ENCODE measurements around the gene TLL2. TPM values are rescaled to one million over a fixed set of nuclear protein-coding genes. Genes with fewer than 3 reads are reported as not detected.

The TLL2 gene
- total RNA-seq (under 1 TPM in 1 of 5 experiments, not detected in 4; 0.24 TPM), polyA plus RNA-seq (not detected), total RNA-seq (not detected)

- Histone ChIP-seq H3K27ac (ENCODE audit: low read depth, low read length) (no peak within 1 kb of the TSS), H3K36me3 (ENCODE audit: control insufficient read depth in 2 of 3, insufficient read depth in 3 of 3, low read length in 3 of 3) (no peaks in the 10 kb centered on the region), H3K9me3 (ENCODE audit: control insufficient read depth in 2 of 3, low read length in 3 of 3) (no peaks in the 10 kb centered on the region), H3K4me1 (ENCODE audit: control insufficient read depth in 2 of 2, insufficient read depth in 2 of 2, low read length in 2 of 2) (peaks cover 0 to 9% of the 10 kb centered on the region in 2 donors), H3K4me3 (ENCODE audit: low read length) (peak within 1 kb of the TSS; percentile 48), H3K27me3 (ENCODE audit: control insufficient read depth in 2 of 2, insufficient read depth in 2 of 2, low read length in 2 of 2) (peaks cover 0 to 6% of the 10 kb centered on the region in 2 donors)
- DNase-seq, result peak; percentile 1 to 74 (median 33)
- intact Hi-C loops (cut with micrococcal nuclease), result loop anchor here (2.0 to 10.0 kb wide), 4 partner anchors 73 to 469 kb away; partner anchors contain the start of genes TM9SF3 (in 2 of the 2) and CCNJ (in 1 of the 2)
- Mint-ChIP-seq H3K36me3 (peaks cover 0 to 3% (median 0%) of the 10 kb centered on the region in 5 donors), H3K27me3 (peaks cover 29 to 61% (median 36%) of the 10 kb centered on the region in 5 donors), H3K9me3 (peaks cover 0 to 2% (median 0%) of the 10 kb centered on the region in 11 donors), H3K27ac (peak within 1 kb of the TSS in 1 of 9 donors; percentile 37), H3K4me1 (peaks cover 8 to 24% (median 18%) of the 10 kb centered on the region in 7 donors), H3K4me3 (peak within 1 kb of the TSS; percentile 75 to 86 (median 80))
- CTCF ChIA-PET, result no interaction called here
- POLR2A ChIA-PET, result no interaction called here
- peak; percentile 83 for ATAC-seq
These were observed at the start of gene TLL2 for GRCh38 chr10:96513698-96514561. Gene TLL2, minus strand, starts transcription at chr10:96513926. Its CDS starts 241 bp downstream, at chr10:96513685.

GRCh38 chr10:96560966-96561887 lies 47.5 kb upstream of the TLL2 start:
- Mint-ChIP-seq H3K36me3 (peaks cover 9 to 49% (median 24%) of the 10 kb centered on the region in 5 donors), H3K4me1 (peaks cover 3 to 20% (median 7%) of the 10 kb centered on the region in 7 donors), H3K9me3 (peaks cover 0 to 2% (median 0%) of the 10 kb centered on the region in 11 donors), H3K27me3 (no peaks in the 10 kb centered on the region), H3K4me3 (no peak overlapping the region), H3K27ac (no peak overlapping the region)
- intact Hi-C loops (cut with micrococcal nuclease), result no loop called here
- DNase-seq (no peak), ATAC-seq (no peak)
- Histone ChIP-seq H3K9me3 (ENCODE audit: control insufficient read depth in 2 of 3, low read length in 3 of 3) (no peaks in the 10 kb centered on the region), H3K27me3 (ENCODE audit: control insufficient read depth in 2 of 2, insufficient read depth in 2 of 2, low read length in 2 of 2) (no peaks in the 10 kb centered on the region), H3K4me1 (ENCODE audit: control insufficient read depth in 2 of 2, insufficient read depth in 2 of 2, low read length in 2 of 2) (no peaks in the 10 kb centered on the region), H3K27ac (ENCODE audit: low read depth, low read length) (no peak overlapping the region), H3K36me3 (ENCODE audit: control insufficient read depth in 2 of 3, insufficient read depth in 3 of 3, low read length in 3 of 3) (peaks cover 6 to 41% (median 6%) of the 10 kb centered on the region in 3 experiments), H3K4me3 (ENCODE audit: low read length) (no peak overlapping the region)
- ChIA-PET POLR2A (no interaction called here), CTCF (interaction anchor here (0.5 kb wide), 1 partner anchor 29 kb away, joined by 3 read pairs; no protein-coding TSS in a partner anchor)

GRCh38 chr10:96560489-96560888 lies 46.8 kb upstream of the TLL2 start:
- peaks cover 0 to 13% (median under 1%) of the 10 kb centered on the region in 7 donors for H3K4me1 Mint-ChIP-seq
- intact Hi-C loops (cut with micrococcal nuclease), result no loop called here
- no peak for DNase-seq
- peaks cover 0 to 2% (median 0%) of the 10 kb centered on the region in 11 donors for H3K9me3 Mint-ChIP-seq
- no peaks in the 10 kb centered on the region for H3K9me3 ChIP-seq (ENCODE audit: control insufficient read depth in 2 of 3, low read length in 3 of 3)
- ATAC-seq, result no peak
- no peak overlapping the region for H3K27ac ChIP-seq (ENCODE audit: low read depth, low read length)
- H3K4me1 ChIP-seq (ENCODE audit: control insufficient read depth in 2 of 2, insufficient read depth in 2 of 2, low read length in 2 of 2), result no peaks in the 10 kb centered on the region
- H3K4me3 Mint-ChIP-seq, result no peak overlapping the region
- H3K27me3 Mint-ChIP-seq, result no peaks in the 10 kb centered on the region
- no peaks in the 10 kb centered on the region for H3K27me3 ChIP-seq (ENCODE audit: control insufficient read depth in 2 of 2, insufficient read depth in 2 of 2, low read length in 2 of 2)
- H3K36me3 ChIP-seq (ENCODE audit: control insufficient read depth in 2 of 3, insufficient read depth in 3 of 3, low read length in 3 of 3), result peaks cover 6 to 41% (median 6%) of the 10 kb centered on the region in 3 experiments
- CTCF ChIA-PET, result no interaction called here
- no peak overlapping the region for H3K4me3 ChIP-seq (ENCODE audit: low read length)
- POLR2A ChIA-PET, result no interaction called here
- H3K27ac Mint-ChIP-seq, result no peak overlapping the region
- H3K36me3 Mint-ChIP-seq, result peaks cover 8 to 46% (median 23%) of the 10 kb centered on the region in 5 donors

- DNase-seq (peak in 1 of 9 donors; percentile 6), ATAC-seq (peak; percentile 52)
- no peaks in the 10 kb centered on the region for H3K9me3 Mint-ChIP-seq
- H3K4me3 Mint-ChIP-seq, result no peak overlapping the region
- Histone ChIP-seq H3K36me3 (ENCODE audit: control insufficient read depth in 2 of 3, insufficient read depth in 3 of 3, low read length in 3 of 3) (peaks cover 6 to 44% (median 8%) of the 10 kb centered on the region in 3 experiments), H3K9me3 (ENCODE audit: control insufficient read depth in 2 of 3, low read length in 3 of 3) (no peaks in the 10 kb centered on the region), H3K4me1 (ENCODE audit: control insufficient read depth in 2 of 2, insufficient read depth in 2 of 2, low read length in 2 of 2) (no peaks in the 10 kb centered on the region), H3K27me3 (ENCODE audit: control insufficient read depth in 2 of 2, insufficient read depth in 2 of 2, low read length in 2 of 2) (no peaks in the 10 kb centered on the region), H3K4me3 (ENCODE audit: low read length) (no peak overlapping the region), H3K27ac (ENCODE audit: low read depth, low read length) (no peak overlapping the region)
- H3K27ac Mint-ChIP-seq, result no peak overlapping the region
- peaks cover 8 to 36% (median 17%) of the 10 kb centered on the region in 5 donors for H3K36me3 Mint-ChIP-seq
- POLR2A ChIA-PET, result no interaction called here
- intact Hi-C loops (cut with micrococcal nuclease), result loop anchor here in 1 of 2 donors (2.0 kb wide), 1 partner anchor 159 kb away; no protein-coding TSS in a partner anchor
- H3K4me1 Mint-ChIP-seq, result peaks cover 0 to 5% (median 0%) of the 10 kb centered on the region in 7 donors
- CTCF ChIA-PET, result interaction anchor here (0.8 kb wide), 1 partner anchor 11 kb away, joined by 3 read pairs; no protein-coding TSS in a partner anchor
- H3K27me3 Mint-ChIP-seq, result no peaks in the 10 kb centered on the region
These were observed 42.3 kb upstream of the TLL2 start for GRCh38 chr10:96556003-96556402.

- no peak overlapping the region for H3K4me3 ChIP-seq (ENCODE audit: low read length)
- CTCF ChIA-PET, result interaction anchor here (0.8 kb wide), 1 partner anchor 11 kb away, joined by 3 read pairs; no protein-coding TSS in a partner anchor
- POLR2A ChIA-PET, result no interaction called here
- intact Hi-C loops (cut with micrococcal nuclease), result no loop called here
- no peak overlapping the region for H3K27ac ChIP-seq (ENCODE audit: low read depth, low read length)
- Mint-ChIP-seq H3K27ac (no peak overlapping the region), H3K9me3 (no peaks in the 10 kb centered on the region), H3K4me3 (no peak overlapping the region), H3K27me3 (no peaks in the 10 kb centered on the region), H3K4me1 (peaks cover 0 to 5% (median 0%) of the 10 kb centered on the region in 7 donors), H3K36me3 (peaks cover 5 to 34% (median 13%) of the 10 kb centered on the region in 5 donors)
- H3K36me3 ChIP-seq (ENCODE audit: control insufficient read depth in 2 of 3, insufficient read depth in 3 of 3, low read length in 3 of 3), result peaks cover 6 to 47% (median 11%) of the 10 kb centered on the region in 3 experiments
- H3K4me1 ChIP-seq (ENCODE audit: control insufficient read depth in 2 of 2, insufficient read depth in 2 of 2, low read length in 2 of 2), result no peaks in the 10 kb centered on the region
- ATAC-seq (no peak), DNase-seq (no peak)
- H3K9me3 ChIP-seq (ENCODE audit: control insufficient read depth in 2 of 3, low read length in 3 of 3), result no peaks in the 10 kb centered on the region
- no peaks in the 10 kb centered on the region for H3K27me3 ChIP-seq (ENCODE audit: control insufficient read depth in 2 of 2, insufficient read depth in 2 of 2, low read length in 2 of 2)
These were observed 41.6 kb upstream of the TLL2 start for GRCh38 chr10:96555330-96555729.

- no peaks in the 10 kb centered on the region for H3K27me3 ChIP-seq (ENCODE audit: control insufficient read depth in 2 of 2, insufficient read depth in 2 of 2, low read length in 2 of 2)
- Mint-ChIP-seq H3K27ac (no peak overlapping the region), H3K4me1 (peaks cover 0 to 16% (median 5%) of the 10 kb centered on the region in 7 donors), H3K9me3 (no peaks in the 10 kb centered on the region), H3K27me3 (no peaks in the 10 kb centered on the region), H3K4me3 (no peak overlapping the region), H3K36me3 (peaks cover 12 to 62% (median 36%) of the 10 kb centered on the region in 5 donors)
- ChIA-PET POLR2A (no interaction called here), CTCF (interaction anchor here (0.6 kb wide), 1 partner anchor 88 kb away, joined by 3 read pairs; no protein-coding TSS in a partner anchor)
- H3K4me3 ChIP-seq (ENCODE audit: low read length), result no peak overlapping the region
- no peaks in the 10 kb centered on the region for H3K4me1 ChIP-seq (ENCODE audit: control insufficient read depth in 2 of 2, insufficient read depth in 2 of 2, low read length in 2 of 2)
- DNase-seq (no peak), ATAC-seq (no peak)
- H3K36me3 ChIP-seq (ENCODE audit: control insufficient read depth in 2 of 3, insufficient read depth in 3 of 3, low read length in 3 of 3), result peaks cover 11 to 68% (median 31%) of the 10 kb centered on the region in 3 experiments
- H3K27ac ChIP-seq (ENCODE audit: low read depth, low read length), result no peak overlapping the region
- intact Hi-C loops (cut with micrococcal nuclease), result no loop called here
- H3K9me3 ChIP-seq (ENCODE audit: control insufficient read depth in 2 of 3, low read length in 3 of 3), result no peaks in the 10 kb centered on the region
These were observed 34.9 kb upstream of the TLL2 start for GRCh38 chr10:96548589-96548988.
